ENCODE data around the gene LSM10. TPM values are rescaled to one million over a fixed set of nuclear protein-coding genes. Genes with fewer than 3 reads are reported as not detected.

The LSM10 gene
- total RNA-seq, 3 donors from 2014 or later (not counting 1 experiment from before 2014, with no cell fraction given), result 25.2 to 30.4 (median 26.6) TPM

DNA sequence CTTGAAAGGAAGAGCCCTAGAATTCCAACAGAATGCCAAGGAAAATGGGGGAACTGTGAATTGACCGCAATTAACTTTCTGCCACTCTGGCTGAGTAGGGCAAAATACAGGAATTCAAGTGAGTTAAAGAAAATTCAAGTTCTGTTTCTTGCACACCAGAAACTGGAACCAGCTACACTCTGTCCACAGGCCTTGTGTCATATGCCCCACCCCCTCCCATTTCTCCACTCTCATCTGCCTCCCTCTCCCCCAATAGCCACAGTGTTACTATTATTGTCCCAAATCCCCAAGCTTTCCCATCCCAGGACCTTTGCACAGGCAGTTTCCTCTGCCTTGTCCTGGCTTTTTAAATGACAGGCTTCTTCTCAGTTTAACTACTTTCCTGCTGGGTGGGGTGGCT lies 7.7 kb downstream of the LSM10 start:
- H3K9me3 ChIP-seq (ENCODE audit: control insufficient read depth, insufficient read depth, low read length), result no peaks in the 10 kb centered on the region
- no peak for DNase-seq
- H3K27ac ChIP-seq (ENCODE audit: low read length), result peak overlapping the region; percentile 46
- Mint-ChIP-seq H3K4me1 (peaks cover 12 to 24% of the 10 kb centered on the region in 2 donors), H3K36me3 (no peaks in the 10 kb centered on the region), H3K9me3 (no peaks in the 10 kb centered on the region), H3K4me3 (no peak overlapping the region), H3K27ac (no peak overlapping the region), H3K27me3 (ENCODE audit: low read depth in 2 of 2) (no peaks in the 10 kb centered on the region)
- intact Hi-C loops (cut with micrococcal nuclease), result loop anchor here (5.0 kb wide), 1 partner anchor 168 kb away; the partner anchor contains the start of gene THRAP3
- 94% methylated on average over 1 of the region's 1 CpG for WGBS (ENCODE audit: insufficient coverage)
- H3K27me3 ChIP-seq (ENCODE audit: control insufficient read depth, insufficient read depth, low read length), result no peaks in the 10 kb centered on the region
- peaks cover 36% of the 10 kb centered on the region for H3K36me3 ChIP-seq (ENCODE audit: control insufficient read depth, insufficient read depth, low read length)
- peaks cover 45% of the 10 kb centered on the region for H3K4me1 ChIP-seq (ENCODE audit: control insufficient read depth, insufficient read depth, low read length)
- H3K4me3 ChIP-seq (ENCODE audit: low read length), result no peak overlapping the region
- TF ChIP-seq, protein P1, sequence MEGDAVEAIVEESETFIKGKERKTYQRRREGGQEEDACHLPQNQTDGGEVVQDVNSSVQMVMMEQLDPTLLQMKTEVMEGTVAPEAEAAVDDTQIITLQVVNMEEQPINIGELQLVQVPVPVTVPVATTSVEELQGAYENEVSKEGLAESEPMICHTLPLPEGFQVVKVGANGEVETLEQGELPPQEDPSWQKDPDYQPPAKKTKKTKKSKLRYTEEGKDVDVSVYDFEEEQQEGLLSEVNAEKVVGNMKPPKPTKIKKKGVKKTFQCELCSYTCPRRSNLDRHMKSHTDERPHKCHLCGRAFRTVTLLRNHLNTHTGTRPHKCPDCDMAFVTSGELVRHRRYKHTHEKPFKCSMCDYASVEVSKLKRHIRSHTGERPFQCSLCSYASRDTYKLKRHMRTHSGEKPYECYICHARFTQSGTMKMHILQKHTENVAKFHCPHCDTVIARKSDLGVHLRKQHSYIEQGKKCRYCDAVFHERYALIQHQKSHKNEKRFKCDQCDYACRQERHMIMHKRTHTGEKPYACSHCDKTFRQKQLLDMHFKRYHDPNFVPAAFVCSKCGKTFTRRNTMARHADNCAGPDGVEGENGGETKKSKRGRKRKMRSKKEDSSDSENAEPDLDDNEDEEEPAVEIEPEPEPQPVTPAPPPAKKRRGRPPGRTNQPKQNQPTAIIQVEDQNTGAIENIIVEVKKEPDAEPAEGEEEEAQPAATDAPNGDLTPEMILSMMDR (IDR thresholded peaks at IDR 0.05), result no peak
- no peak for ATAC-seq

DNA sequence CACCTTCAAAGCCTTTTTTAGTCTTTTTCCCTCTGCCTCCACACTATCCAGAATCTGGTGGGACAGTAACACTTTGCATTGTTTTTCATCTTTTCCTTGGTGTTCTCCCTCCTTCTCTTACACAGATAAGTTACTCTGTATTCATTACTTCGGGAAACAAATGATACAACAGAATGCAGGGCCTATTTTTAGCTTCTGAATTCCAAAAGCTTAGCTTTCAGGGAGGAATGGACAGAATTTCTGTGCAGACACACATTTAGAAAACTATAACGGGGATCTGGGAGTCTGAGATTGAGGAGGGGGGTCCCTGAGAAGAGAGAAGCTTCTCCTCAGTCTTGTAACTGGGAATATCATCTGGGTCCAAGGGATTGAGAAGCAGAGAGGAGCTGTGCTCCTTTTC lies 8.4 kb downstream of the LSM10 start:
- Histone ChIP-seq H3K9me3 (ENCODE audit: control insufficient read depth, insufficient read depth, low read length) (no peaks in the 10 kb centered on the region), H3K36me3 (ENCODE audit: control insufficient read depth, insufficient read depth, low read length) (peaks cover 36% of the 10 kb centered on the region), H3K27me3 (ENCODE audit: control insufficient read depth, insufficient read depth, low read length) (no peaks in the 10 kb centered on the region), H3K4me3 (ENCODE audit: low read length) (no peak overlapping the region), H3K4me1 (ENCODE audit: control insufficient read depth, insufficient read depth, low read length) (peaks cover 52% of the 10 kb centered on the region), H3K27ac (ENCODE audit: low read length) (peak overlapping the region; percentile 37)
- Mint-ChIP-seq H3K27ac (peak overlapping the region in 1 of 2 donors; percentile 64), H3K36me3 (no peaks in the 10 kb centered on the region), H3K4me3 (no peak overlapping the region), H3K9me3 (no peaks in the 10 kb centered on the region), H3K27me3 (ENCODE audit: low read depth in 2 of 2) (no peaks in the 10 kb centered on the region), H3K4me1 (peaks cover 19 to 28% of the 10 kb centered on the region in 2 donors)
- WGBS (ENCODE audit: insufficient coverage), result 92% methylated on average over 2 of the region's 2 CpGs
- DNase-seq (no peak), ATAC-seq (no peak)
- TF ChIP-seq, protein P1 (IDR thresholded peaks at IDR 0.05), result no peak
- intact Hi-C loops (cut with micrococcal nuclease), result loop anchor here (5.0 kb wide), 1 partner anchor 167 kb away; the partner anchor contains the start of gene THRAP3

DNA sequence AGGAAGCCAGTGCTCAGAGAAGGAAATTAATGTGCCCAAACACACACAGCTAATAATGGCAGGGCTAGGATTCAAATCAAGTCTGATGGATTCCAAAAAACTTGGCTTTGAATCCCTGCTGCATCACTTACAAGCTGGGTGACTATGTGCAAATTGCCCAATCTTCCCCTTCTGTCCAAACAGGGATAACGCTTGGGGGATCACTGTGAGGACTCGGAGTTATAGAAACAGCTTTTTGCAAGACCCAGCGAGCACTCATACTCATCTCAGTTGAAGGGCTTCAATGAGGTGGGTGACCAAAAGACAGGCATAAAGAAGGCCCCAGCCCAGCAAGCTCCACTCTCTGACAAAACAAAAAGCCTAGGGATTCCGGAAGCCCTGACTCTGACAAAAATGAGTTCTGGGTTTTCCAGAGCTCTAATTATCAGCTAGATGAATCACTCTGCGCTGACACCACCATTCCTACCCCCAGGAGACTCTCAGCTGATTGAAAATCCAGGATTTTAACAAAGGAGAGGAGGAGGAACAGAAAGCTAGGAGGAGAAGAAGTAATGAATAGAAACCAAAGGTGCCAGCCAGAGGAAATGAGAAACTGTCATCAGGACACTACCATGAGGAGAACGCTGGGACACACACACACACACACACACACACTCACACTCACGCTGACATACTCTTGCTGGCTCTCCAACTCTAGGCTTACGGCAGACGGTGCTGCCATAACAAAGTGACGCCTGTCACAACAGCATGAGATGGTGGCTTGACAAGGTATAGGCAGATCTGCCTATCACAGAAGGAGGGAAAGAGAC lies 10.4 kb downstream of the LSM10 start:
- H3K27ac ChIP-seq (ENCODE audit: low read length), result peak overlapping the region; percentile 96
- peaks cover 59% of the 10 kb centered on the region for H3K4me1 ChIP-seq (ENCODE audit: control insufficient read depth, insufficient read depth, low read length)
- ATAC-seq (no peak), DNase-seq (no peak)
- peak overlapping the region; percentile 98 to 99 for H3K27ac Mint-ChIP-seq
- intact Hi-C loops (cut with micrococcal nuclease), result loop anchor here (5.0 kb wide), 1 partner anchor 165 kb away; the partner anchor contains the start of gene THRAP3
- TF ChIP-seq, protein P1 (IDR thresholded peaks at IDR 0.05), result no peak
- no peaks in the 10 kb centered on the region for H3K9me3 ChIP-seq (ENCODE audit: control insufficient read depth, insufficient read depth, low read length)
- H3K4me3 ChIP-seq (ENCODE audit: low read length), result no peak overlapping the region
- H3K27me3 ChIP-seq (ENCODE audit: control insufficient read depth, insufficient read depth, low read length), result no peaks in the 10 kb centered on the region
- no peaks in the 10 kb centered on the region for H3K36me3 Mint-ChIP-seq
- H3K27me3 Mint-ChIP-seq (ENCODE audit: low read depth in 2 of 2), result no peaks in the 10 kb centered on the region
- peaks cover 33 to 46% of the 10 kb centered on the region in 2 donors for H3K4me1 Mint-ChIP-seq
- no peak overlapping the region for H3K4me3 Mint-ChIP-seq
- peaks cover 19% of the 10 kb centered on the region for H3K36me3 ChIP-seq (ENCODE audit: control insufficient read depth, insufficient read depth, low read length)
- no peaks in the 10 kb centered on the region for H3K9me3 Mint-ChIP-seq
- 77% methylated on average over 9 of the region's 10 CpGs for WGBS (ENCODE audit: insufficient coverage)
